ENCODE results near the gene CALM1.

- TF ChIP-seq ZNF596 (tag by site-specific recombination; IDR thresholded peaks at IDR 0.05) (no peak), KLF1 (tag by site-specific recombination; IDR thresholded peaks at IDR 0.05) (no peak), ZNF664 (tag by site-specific recombination; IDR thresholded peaks at IDR 0.05) (no peak), ZNF398 (tag by site-specific recombination; IDR thresholded peaks at IDR 0.05) (no peak), ZBTB21 (tag by site-specific recombination; IDR thresholded peaks at IDR 0.05) (no peak), ZNF274 (IDR thresholded peaks at IDR 0.05; ENCODE audit: low read length) (no peak), ZNF274 (tag by site-specific recombination; IDR thresholded peaks at IDR 0.05; ENCODE audit: borderline replicate concordance) (no peak), ZNF639 (tag by site-specific recombination; IDR thresholded peaks at IDR 0.05) (no peak)
- TF ChIP-seq, protein P1, sequence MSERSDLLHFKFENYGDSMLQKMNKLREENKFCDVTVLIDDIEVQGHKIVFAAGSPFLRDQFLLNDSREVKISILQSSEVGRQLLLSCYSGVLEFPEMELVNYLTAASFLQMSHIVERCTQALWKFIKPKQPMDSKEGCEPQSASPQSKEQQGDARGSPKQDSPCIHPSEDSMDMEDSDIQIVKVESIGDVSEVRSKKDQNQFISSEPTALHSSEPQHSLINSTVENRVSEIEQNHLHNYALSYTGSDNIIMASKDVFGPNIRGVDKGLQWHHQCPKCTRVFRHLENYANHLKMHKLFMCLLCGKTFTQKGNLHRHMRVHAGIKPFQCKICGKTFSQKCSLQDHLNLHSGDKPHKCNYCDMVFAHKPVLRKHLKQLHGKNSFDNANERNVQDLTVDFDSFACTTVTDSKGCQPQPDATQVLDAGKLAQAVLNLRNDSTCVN (tag by site-specific recombination; optimal IDR thresholded peaks at IDR 0.05) = no peak
- TF ChIP-seq, protein P2, sequence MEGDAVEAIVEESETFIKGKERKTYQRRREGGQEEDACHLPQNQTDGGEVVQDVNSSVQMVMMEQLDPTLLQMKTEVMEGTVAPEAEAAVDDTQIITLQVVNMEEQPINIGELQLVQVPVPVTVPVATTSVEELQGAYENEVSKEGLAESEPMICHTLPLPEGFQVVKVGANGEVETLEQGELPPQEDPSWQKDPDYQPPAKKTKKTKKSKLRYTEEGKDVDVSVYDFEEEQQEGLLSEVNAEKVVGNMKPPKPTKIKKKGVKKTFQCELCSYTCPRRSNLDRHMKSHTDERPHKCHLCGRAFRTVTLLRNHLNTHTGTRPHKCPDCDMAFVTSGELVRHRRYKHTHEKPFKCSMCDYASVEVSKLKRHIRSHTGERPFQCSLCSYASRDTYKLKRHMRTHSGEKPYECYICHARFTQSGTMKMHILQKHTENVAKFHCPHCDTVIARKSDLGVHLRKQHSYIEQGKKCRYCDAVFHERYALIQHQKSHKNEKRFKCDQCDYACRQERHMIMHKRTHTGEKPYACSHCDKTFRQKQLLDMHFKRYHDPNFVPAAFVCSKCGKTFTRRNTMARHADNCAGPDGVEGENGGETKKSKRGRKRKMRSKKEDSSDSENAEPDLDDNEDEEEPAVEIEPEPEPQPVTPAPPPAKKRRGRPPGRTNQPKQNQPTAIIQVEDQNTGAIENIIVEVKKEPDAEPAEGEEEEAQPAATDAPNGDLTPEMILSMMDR (tag by site-specific recombination; IDR thresholded peaks at IDR 0.05) = no peak
- TF ChIP-seq, protein P3, sequence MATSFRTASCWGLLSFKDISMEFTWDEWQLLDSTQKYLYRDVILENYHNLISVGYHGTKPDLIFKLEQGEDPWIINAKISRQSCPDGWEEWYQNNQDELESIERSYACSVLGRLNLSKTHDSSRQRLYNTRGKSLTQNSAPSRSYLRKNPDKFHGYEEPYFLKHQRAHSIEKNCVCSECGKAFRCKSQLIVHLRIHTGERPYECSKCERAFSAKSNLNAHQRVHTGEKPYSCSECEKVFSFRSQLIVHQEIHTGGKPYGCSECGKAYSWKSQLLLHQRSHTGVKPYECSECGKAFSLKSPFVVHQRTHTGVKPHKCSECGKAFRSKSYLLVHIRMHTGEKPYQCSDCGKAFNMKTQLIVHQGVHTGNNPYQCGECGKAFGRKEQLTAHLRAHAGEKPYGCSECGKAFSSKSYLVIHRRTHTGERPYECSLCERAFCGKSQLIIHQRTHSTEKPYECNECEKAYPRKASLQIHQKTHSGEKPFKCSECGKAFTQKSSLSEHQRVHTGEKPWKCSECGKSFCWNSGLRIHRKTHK (tag by site-specific recombination; IDR thresholded peaks at IDR 0.05) = no peak
Observed at GRCh38 chr14:90425373-90425879, 28.6 kb downstream of the CALM1 start.

All from HEK293 (cell line).